NCI-H187 treated with DMSO at 0.1 percent for 48 hours (cell line): Measurements from ENCODE around the gene ANKRD11.
"Not testable (repeated sequence)": the region's sequence is repeated elsewhere in the genome, so short reads cannot be mapped to it uniquely, and the experiment has no call there.

Experiments used
- DNase-seq: peaks from one replicate; lab custom pipeline; 2025; lab: John Stamatoyannopoulos, UW

Gene ANKRD11

GRCh38 chr16:89328412-89329400 lies 161.7 kb downstream of the ANKRD11 start:
- not testable (repeated sequence) for DNase-seq

GRCh38 chr16:89326721-89327120 lies 163.6 kb downstream of the ANKRD11 start:
- DNase-seq: no peak

DNA sequence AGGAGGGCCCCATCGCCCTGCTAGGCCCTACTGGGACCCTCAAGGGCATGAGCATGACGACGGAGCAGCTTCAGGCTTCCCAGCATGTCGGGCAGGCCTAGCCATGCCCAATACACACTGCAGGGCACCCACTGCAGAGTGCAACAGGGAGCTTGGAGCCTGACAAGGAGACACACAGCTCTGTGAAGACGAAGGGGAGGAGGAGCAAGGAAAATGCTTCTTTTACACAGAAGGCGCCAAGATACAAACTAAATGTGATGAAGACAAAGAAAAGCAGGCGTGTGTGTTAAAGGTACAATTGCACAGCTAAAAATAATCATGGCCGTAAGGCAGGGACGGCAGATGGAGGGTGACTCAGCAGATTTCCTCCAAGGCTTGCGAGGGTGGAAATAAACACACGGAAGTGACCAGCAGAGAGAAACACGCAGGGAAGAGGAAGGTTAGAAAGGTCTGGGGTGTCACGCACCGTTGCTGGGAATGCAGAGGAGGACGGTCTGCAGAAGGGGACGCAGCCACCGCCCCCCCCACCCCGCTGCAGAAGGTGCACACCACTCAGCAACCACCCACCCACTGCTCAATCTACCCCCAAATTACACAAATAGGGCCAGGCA lies 164.4 kb downstream of the ANKRD11 start:
- DNase-seq: no peak

DNA sequence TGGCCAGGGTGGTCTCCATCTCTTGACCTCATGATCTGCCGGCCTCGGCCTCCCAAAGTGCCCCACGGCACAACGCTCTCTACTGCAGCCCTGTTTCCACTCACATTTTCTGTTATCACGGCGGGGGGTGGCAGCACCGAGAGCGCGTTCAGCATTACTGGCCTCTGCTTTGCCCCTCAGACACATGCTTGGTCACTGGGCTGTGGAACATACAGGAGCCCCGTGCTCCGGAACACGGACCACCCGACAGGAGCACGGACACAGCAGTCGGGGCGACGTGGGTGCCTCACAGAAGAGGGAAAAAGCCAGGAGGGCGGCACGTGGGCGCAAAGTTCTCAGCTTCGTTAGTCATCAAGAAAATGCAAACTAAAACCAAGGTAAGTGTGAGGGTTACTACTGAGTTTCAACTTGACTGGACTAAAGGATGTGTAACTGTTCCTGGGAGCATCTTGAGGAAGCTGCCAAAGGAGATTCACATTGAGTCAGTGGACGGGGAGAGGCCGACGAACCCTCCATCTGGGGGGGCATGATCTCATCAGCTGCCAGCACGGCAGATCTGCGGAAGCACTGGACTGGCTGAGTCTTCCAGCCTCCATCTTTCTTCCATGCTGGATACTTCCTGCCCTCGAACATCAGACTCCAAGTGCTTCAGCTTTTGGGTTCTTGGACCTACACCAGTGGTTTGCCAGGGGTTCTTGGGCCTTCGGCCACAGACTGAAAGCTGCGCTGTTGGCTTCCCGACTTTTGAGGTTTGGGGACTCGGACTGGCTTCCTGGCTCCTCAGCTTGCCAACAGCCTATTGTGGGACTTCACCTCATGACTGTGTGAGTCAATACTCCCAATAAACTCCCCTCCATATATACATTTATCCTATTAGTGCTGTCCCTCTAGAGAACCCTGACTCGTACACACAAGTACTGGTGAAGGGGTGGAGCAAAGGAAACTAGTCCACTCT lies 166.0 kb downstream of the ANKRD11 start:
- no peak for DNase-seq

- DNase-seq: no peak
These were observed 167.0 kb downstream of the ANKRD11 start for GRCh38 chr16:89323120-89323960.

- peak; percentile 13 for DNase-seq
These were observed 167.8 kb downstream of the ANKRD11 start for GRCh38 chr16:89322321-89323119.

- peak; percentile 19 for DNase-seq
These were observed 169.4 kb downstream of the ANKRD11 start for GRCh38 chr16:89320782-89321501.

- no peak for DNase-seq
These were observed 170.2 kb downstream of the ANKRD11 start for GRCh38 chr16:89319886-89320781.

GRCh38 chr16:89319631-89319885 lies 170.8 kb downstream of the ANKRD11 start:
- DNase-seq: no peak

DNA sequence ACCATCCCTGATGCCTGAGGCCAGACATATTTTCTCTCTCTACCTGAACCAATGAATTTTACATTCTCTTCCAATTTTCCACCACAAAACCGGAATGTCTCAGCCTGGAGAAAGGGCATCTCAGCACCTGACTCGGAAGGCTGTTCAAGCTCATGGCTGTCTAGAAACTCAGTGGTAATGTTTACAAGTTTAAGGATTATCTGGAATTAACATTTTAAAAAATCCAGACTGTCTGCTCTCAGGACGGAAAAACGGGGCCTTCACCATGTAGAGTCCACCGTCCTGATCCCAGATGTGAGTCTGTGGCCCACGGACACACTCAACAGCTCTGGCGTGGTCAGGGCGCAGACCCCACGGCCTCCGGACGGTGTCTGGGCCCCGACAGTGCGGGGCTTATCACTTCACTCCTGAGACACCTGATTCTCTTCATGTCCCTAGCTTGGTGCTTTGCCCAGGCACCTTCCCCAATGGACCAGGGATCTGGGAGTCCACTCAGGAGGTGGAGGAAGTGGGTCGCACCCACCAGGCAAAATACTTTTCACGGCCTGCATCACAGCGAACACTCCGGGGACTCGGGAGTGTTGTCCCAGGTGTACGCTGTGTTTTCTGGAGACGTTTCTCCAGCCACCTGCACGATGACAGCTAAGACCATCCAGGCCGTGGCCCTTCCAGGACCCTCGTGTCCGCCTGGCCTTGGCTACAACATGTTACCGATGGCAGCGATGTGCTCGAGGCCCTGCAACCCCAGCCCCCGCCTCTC lies 171.3 kb downstream of the ANKRD11 start:
- DNase-seq: no peak

- no peak for DNase-seq
These were observed 172.0 kb downstream of the ANKRD11 start for GRCh38 chr16:89318430-89318758.

GRCh38 chr16:89317729-89318429 lies 172.5 kb downstream of the ANKRD11 start:
- DNase-seq: no peak

DNA sequence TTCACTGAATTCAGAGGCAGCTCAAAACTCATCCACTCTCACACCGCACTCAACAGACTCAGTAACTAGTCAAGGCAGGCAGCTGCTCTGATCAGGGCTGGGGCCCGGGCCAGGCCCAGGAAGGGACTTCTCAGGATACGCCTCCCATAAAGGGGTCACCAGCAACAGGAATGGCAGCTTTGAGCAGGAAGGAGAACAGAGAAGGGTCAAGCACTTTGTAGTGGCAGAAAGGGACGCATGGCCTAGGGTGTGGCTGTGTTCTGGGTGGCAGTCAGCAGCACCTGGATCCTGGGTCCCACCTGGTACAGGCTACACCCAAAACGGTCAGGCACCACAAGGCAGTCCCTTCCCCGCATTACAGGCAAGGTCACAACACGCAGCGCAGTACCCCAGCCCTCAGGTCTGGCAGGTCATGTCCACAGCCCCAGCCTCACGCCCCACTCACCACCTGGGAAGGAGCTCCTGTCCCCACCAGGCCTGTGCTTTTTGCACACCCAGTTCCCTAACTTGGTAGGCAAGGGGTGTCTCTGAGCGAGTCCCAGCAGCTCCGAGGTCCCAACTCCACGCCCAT lies 173.2 kb downstream of the ANKRD11 start:
- no peak for DNase-seq

GRCh38 chr16:89316701-89317100 lies 173.7 kb downstream of the ANKRD11 start:
- DNase-seq: no peak

DNA sequence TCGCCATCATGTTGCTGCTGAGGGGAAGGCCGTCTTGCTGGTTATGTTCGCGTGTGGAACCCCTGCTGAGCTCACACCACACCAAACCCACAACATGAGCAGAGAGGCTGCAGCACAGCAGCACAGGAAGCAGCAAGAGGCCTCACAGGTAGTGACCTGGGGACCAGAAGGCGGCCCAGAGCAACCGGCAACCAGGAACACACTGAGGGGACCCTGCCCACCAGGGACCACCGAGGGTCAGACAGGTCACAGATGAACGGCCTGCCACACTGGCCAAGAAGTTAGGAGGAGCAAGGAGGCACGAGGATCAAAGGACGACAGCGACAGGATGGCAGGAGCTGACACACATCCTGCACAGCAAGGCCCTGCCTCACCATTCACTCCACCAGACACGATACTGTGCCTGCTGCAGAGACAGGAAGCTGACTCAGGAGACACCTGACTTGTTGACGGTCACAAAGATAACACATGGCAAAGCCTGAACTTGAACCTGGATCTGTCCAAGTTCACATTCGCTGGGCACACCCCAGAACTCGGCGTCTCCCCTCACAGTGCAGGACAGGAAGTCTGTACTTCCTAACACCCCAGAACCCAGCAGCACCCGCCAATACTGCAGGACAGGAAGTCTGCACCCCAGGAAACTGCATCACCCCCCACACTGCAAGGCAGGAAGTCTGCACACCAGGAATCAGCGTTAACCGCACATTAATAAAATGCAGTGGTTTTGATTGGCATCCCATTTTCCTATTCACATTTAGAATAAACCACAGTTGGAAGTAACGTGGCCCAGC lies 174.4 kb downstream of the ANKRD11 start:
- no peak for DNase-seq

DNA sequence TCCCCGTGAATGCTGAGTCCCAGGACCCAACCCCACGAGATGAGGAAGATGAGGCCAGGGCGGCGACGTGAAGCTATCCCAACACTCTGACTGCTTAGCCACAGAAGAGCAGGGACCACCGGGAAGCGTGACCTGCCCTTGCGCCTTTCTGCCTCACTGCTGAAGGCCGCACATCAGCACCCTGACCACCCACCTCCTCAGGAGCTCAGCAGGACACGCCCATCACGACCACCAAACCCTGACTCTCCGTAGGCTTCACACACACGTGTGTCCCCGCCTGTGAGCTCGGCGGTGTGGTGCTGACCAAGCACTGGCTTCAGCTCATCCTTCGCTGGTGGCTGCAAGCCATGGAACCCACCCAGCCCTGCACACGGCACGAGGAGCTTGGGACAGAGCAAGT lies 175.1 kb downstream of the ANKRD11 start:
- no peak for DNase-seq
